IMR-90 (cell line): ENCODE results near the gene MMP14. TPM values are rescaled to one million over a fixed set of nuclear protein-coding genes. Genes with fewer than 3 reads are reported as not detected.

Experiments used
- ATAC-seq: fragments of 200-7000 bp; cut with Tn5 transposase; 2 replicates; pipeline ENCODE4 v1.9.1; 2020; ENCODE audit warnings: low read depth, mild to moderate bottlenecking, moderate library complexity
- BruUV-seq: library from RNA; stranded (reverse); fragments of 400-500 nt; replicated peaks from 2 replicates; lab custom pipeline; 2021; lab: Mats Ljungman, UMichigan
- CTCF ChIA-PET: fragments of 300-600 bp; formaldehyde crosslinking; extraction: SDS; loops from one replicate; lab custom pipeline; 2021; ENCODE audit warnings: antibody characterized with exemption; lab: Yijun Ruan, JAX
- POLR2A ChIA-PET: fragments of 300-600 bp; sonication (Branson Sonifier 250); formaldehyde crosslinking; loops from one replicate; lab custom pipeline; 2022; ENCODE audit warnings: antibody characterized with exemption; ENCODE audit not compliant: unreplicated experiment; lab: Charles Lee
- DNase-seq: peaks from one replicate; pipeline ENCODE4 v3.0.0; 2013
- H2AFZ ChIP-seq: replicated peaks from 2 replicates; pipeline ENCODE3; 2013; ENCODE audit warnings: low read length, mild to moderate bottlenecking; ENCODE audit not compliant: poor library complexity
- H2AK5ac ChIP-seq: 2 replicates; pipeline ENCODE4 v1.6.1; 2013; ENCODE audit warnings: low read depth, low read length, inconsistent platforms
- H2AK9ac ChIP-seq: replicated peaks from 2 replicates; pipeline ENCODE3; 2013; ENCODE audit warnings: mild to moderate bottlenecking, low read depth, low read length, moderate library complexity; ENCODE audit not compliant: poor library complexity
- H2BK120ac ChIP-seq: 2 replicates; pipeline ENCODE4 v1.6.1; 2013; ENCODE audit warnings: low read depth, low read length, inconsistent platforms
- H2BK15ac ChIP-seq: 3 replicates; pipeline ENCODE4 v1.6.1; 2013; ENCODE audit warnings: low read depth, low read length, inconsistent platforms
- H2BK20ac ChIP-seq: 2 replicates; pipeline ENCODE4 v1.6.1; 2013; ENCODE audit warnings: low read depth, mild to moderate bottlenecking, inconsistent platforms, low read length, moderate library complexity
- H2BK5ac ChIP-seq: 2 replicates; pipeline ENCODE4 v1.6.1; 2013; ENCODE audit warnings: mild to moderate bottlenecking, low read depth, low read length, inconsistent platforms; ENCODE audit not compliant: poor library complexity, severe bottlenecking
- H3K14ac ChIP-seq: replicated peaks from 2 replicates; pipeline ENCODE4 v1.6.1; 2013; ENCODE audit warnings: low read depth, low read length, inconsistent platforms
- H3K18ac ChIP-seq: 2 replicates; pipeline ENCODE4 v1.6.1; 2013; ENCODE audit warnings: low read depth, low read length, control low read depth
- H3K23ac ChIP-seq: 2 replicates; pipeline ENCODE4 v1.6.1; 2013; ENCODE audit warnings: low read depth, low read length, inconsistent platforms
- H3K27ac ChIP-seq: 2 replicates; pipeline ENCODE4 v1.5.1; 2013; ENCODE audit warnings: mild to moderate bottlenecking, control low read depth, low read length; ENCODE audit not compliant: insufficient read depth
- H3K27me3 ChIP-seq: 2 replicates; pipeline ENCODE4 v1.6.1; 2013; ENCODE audit warnings: low read length; ENCODE audit not compliant: control insufficient read depth, insufficient read depth
- H3K36me3 ChIP-seq: 2 replicates; pipeline ENCODE4 v1.6.1; 2013; ENCODE audit warnings: low read length, mixed read lengths; ENCODE audit not compliant: control insufficient read depth, insufficient read depth
- H3K4ac ChIP-seq: 2 replicates; pipeline ENCODE4 v1.6.1; 2013; ENCODE audit warnings: low read depth, low read length, inconsistent platforms
- H3K4me1 ChIP-seq: 2 replicates; pipeline ENCODE4 v1.6.1; 2013; ENCODE audit warnings: low read length, mixed read lengths; ENCODE audit not compliant: control insufficient read depth, insufficient read depth
- H3K4me2 ChIP-seq: 2 replicates; pipeline ENCODE4 v1.6.1; 2013; ENCODE audit warnings: low read depth, mild to moderate bottlenecking, control low read depth, low read length, moderate library complexity
- H3K4me3 ChIP-seq: 2 replicates; pipeline ENCODE4 v1.5.1; 2013; ENCODE audit warnings: low read depth, mild to moderate bottlenecking, control low read depth, low read length, moderate library complexity; ENCODE audit not compliant: insufficient read depth
- H3K56ac ChIP-seq: 2 replicates; pipeline ENCODE4 v1.6.1; 2013; ENCODE audit warnings: low read length, inconsistent platforms; ENCODE audit not compliant: insufficient read depth; ENCODE audit errors: extremely low read depth
- H3K79me1 ChIP-seq, 2 experiments: 2 replicates each; pipeline ENCODE4 v1.6.1; 2013; ENCODE audit warnings: low read length in 2 of 2, inconsistent platforms in 1 of 2, low read depth in 1 of 2
- H3K9ac ChIP-seq: 2 replicates; pipeline ENCODE4 v1.6.1; 2013; ENCODE audit warnings: low read depth, low read length, control low read depth
- H3K9me1 ChIP-seq: 2 replicates; pipeline ENCODE4 v1.6.1; 2013; ENCODE audit warnings: low read length, inconsistent platforms; ENCODE audit not compliant: insufficient read depth
- H3K9me3 ChIP-seq: 2 replicates; pipeline ENCODE4 v1.6.1; 2013; ENCODE audit warnings: low read length; ENCODE audit not compliant: control insufficient read depth, insufficient read depth
- H4K20me1 ChIP-seq: 2 replicates; pipeline ENCODE4 v1.6.1; 2013; ENCODE audit warnings: low read length, inconsistent platforms; ENCODE audit not compliant: insufficient read depth
- H4K5ac ChIP-seq: 2 replicates; pipeline ENCODE4 v1.6.1; 2013; ENCODE audit warnings: mild to moderate bottlenecking, low read depth, low read length, control low read depth
- H4K8ac ChIP-seq, 2 experiments: 2 replicates each; pipeline ENCODE4 v1.6.1; 2013; ENCODE audit warnings: low read depth in 2 of 2, low read length in 2 of 2, control low read depth in 1 of 2, inconsistent platforms in 1 of 2
- H4K91ac ChIP-seq: 2 replicates; pipeline ENCODE4 v1.6.1; 2013; ENCODE audit warnings: low read depth, low read length, inconsistent platforms; ENCODE audit not compliant: insufficient read depth
- BHLHE40 ChIP-seq: fragments of 150-350 bp; IDR thresholded peaks from 2 replicates; pipeline ENCODE4 v1.6.1; 2016; ENCODE audit warnings: mild to moderate bottlenecking, low read depth, low read length
- CEBPB ChIP-seq: IDR thresholded peaks from 2 replicates; pipeline ENCODE4 v1.6.1; 2012; ENCODE audit warnings: low read depth, low read length, improper control_type of control experiment
- CHD1 ChIP-seq: IDR thresholded peaks from 2 replicates; pipeline ENCODE4 v1.6.1; 2012; ENCODE audit warnings: low read depth, low read length, improper control_type of control experiment
- FOS ChIP-seq: fragments of 150-350 bp; IDR thresholded peaks from 2 replicates; pipeline ENCODE4 v1.6.1; 2016; ENCODE audit warnings: low read depth, low read length
- MAFK ChIP-seq: IDR thresholded peaks from 2 replicates; pipeline ENCODE4 v1.6.1; 2012; ENCODE audit warnings: low read depth, low read length, improper control_type of control experiment
- MAZ ChIP-seq: IDR thresholded peaks from 2 replicates; pipeline ENCODE4 v1.6.1; 2012; ENCODE audit warnings: low read depth, mild to moderate bottlenecking, low read length, improper control_type of control experiment, moderate library complexity, borderline replicate concordance
- MXI1 ChIP-seq: IDR thresholded peaks from 2 replicates; pipeline ENCODE4 v1.6.1; 2012; ENCODE audit warnings: low read depth, mild to moderate bottlenecking, low read length, moderate library complexity, borderline replicate concordance
- NFE2L2 ChIP-seq: fragments of 150-350 bp; IDR thresholded peaks from 2 replicates; pipeline ENCODE4 v1.6.1; 2016; ENCODE audit warnings: low read depth, mild to moderate bottlenecking, low read length
- POLR2A ChIP-seq: IDR thresholded peaks from 2 replicates; pipeline ENCODE4 v1.6.1; 2012; ENCODE audit warnings: mild to moderate bottlenecking, low read depth, low read length
- RAD21 ChIP-seq: IDR thresholded peaks from 2 replicates; pipeline ENCODE4 v1.6.1; 2012; ENCODE audit warnings: low read length, improper control_type of control experiment
- RCOR1 ChIP-seq: IDR thresholded peaks from 2 replicates; pipeline ENCODE4 v1.6.1; 2012; ENCODE audit warnings: mild to moderate bottlenecking, low read length, improper control_type of control experiment; ENCODE audit not compliant: insufficient replicate concordance
- RFX5 ChIP-seq: IDR thresholded peaks from 2 replicates; pipeline ENCODE4 v1.8.0; 2012; ENCODE audit warnings: low read depth, mild to moderate bottlenecking, low read length, moderate library complexity
- SMC3 ChIP-seq: fragments of 150-350 bp; IDR thresholded peaks from 2 replicates; pipeline ENCODE4 v1.6.1; 2016; ENCODE audit warnings: low read depth, mild to moderate bottlenecking, antibody characterized with exemption, low read length, moderate library complexity
- WGBS, 2 experiments: methylation state at CpG; one replicate each; pipeline versions ENCODE4 v1.1.5 to v1.1.7; 2013; ENCODE audit warnings: missing lambda C conversion rate in 2 of 2; ENCODE audit not compliant: insufficient read length in 1 of 2; ENCODE audit errors: extremely low coverage in 2 of 2; 5-methylcytosine and 5-hydroxymethylcytosine counted together
- dilution Hi-C: fragments of 300-500 bp; cut with HindIII; formaldehyde crosslinking; loops from one replicate; pipeline ENCODE4 v1.14.3; 2018; ENCODE audit warnings: low sequenced_read_pairs; ENCODE audit not compliant: unreplicated experiment
- in situ Hi-C: fragments of 300-500 bp; cut with MboI; formaldehyde crosslinking; loops from 3 replicates; pipeline ENCODE4 v1.14.3; 2019; ENCODE audit warnings: low sequenced_read_pairs, inconsistent platforms, mixed read lengths
- intact Hi-C: fragments of 100-400 bp; cut with micrococcal nuclease; formaldehyde crosslinking; loops from 2 replicates; pipeline ENCODE4 v1.10.0; 2022
- polyA plus RNA-seq, 3 experiments: library from polyadenylated mRNA; depleted of rRNA; stranded (reverse); fragments of >200 nt; gene quantifications; 2 replicates each; pipeline ENCODE4 v1.2.3, GENCODE V29; 2012; ENCODE audit warnings: low replicate concordance in 1 of 3
- total RNA-seq: library from RNA; depleted of rRNA; stranded (reverse); fragments of >200 nt; gene quantifications from 2 replicates; pipeline ENCODE4 v1.2.3, GENCODE V29; 2012
- TF ChIP-seq, protein P1 (sequence below): fragments of 150-350 bp; IDR thresholded peaks from 2 replicates; pipeline ENCODE4 v1.6.1; 2016; ENCODE audit warnings: low read depth, mild to moderate bottlenecking, low read length, moderate library complexity, borderline replicate concordance
- TF ChIP-seq, protein P2 (sequence below): fragments of 150-350 bp; IDR thresholded peaks from 2 replicates; pipeline ENCODE4 v1.6.1; 2017; ENCODE audit warnings: mild to moderate bottlenecking, antibody characterized with exemption, low read length, low read depth
- TF ChIP-seq, protein P3 (sequence below): conservative IDR thresholded peaks from 2 replicates; pipeline ENCODE4 v1.5.1; 2012; ENCODE audit warnings: mild to moderate bottlenecking, low read depth, low read length, improper control_type of control experiment

MMP14 gene
- total and polyA plus RNA-seq, 2 of the 4 experiments (the other 2 are of a cell fraction), result 156 to 315 TPM

DNA sequence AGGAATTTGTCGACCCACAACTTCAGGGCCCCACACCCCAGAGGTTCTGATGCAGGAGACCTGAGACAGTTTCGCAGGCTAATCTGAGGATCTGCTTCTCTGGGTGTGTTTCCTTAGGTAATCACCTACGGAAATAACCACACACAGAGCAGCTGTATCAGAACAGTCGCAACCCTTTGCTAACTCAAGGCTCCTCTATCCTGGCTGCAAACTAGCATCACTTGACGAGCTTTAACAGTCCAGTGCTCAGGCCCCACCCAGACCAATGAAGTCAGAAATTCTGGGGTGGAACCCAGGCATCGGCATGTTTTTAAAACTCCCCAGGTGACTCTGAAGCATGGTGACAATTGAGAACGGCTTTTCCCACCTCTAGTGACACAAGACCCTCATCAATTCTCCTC lies 41.8 kb upstream of the MMP14 start:
- Histone ChIP-seq H3K9me3 (no peaks in the 10 kb centered on the region), H3K23ac (no peak overlapping the region), H2AK5ac (no peak overlapping the region), H4K8ac (no peak overlapping the region), H2AFZ (no peak overlapping the region), H3K4me2 (no peak overlapping the region), H3K36me3 (no peaks in the 10 kb centered on the region), H2BK20ac (no peak overlapping the region), H4K20me1 (no peaks in the 10 kb centered on the region), H3K4ac (no peak overlapping the region), H4K91ac (no peak overlapping the region), H3K79me1 (no peaks in the 10 kb centered on the region), H3K18ac (no peak overlapping the region), H4K5ac (no peak overlapping the region), H2BK5ac (no peak overlapping the region), H2BK120ac (no peak overlapping the region), H2AK9ac (no peak overlapping the region), H3K27me3 (peaks cover 12% of the 10 kb centered on the region), H3K9ac (no peak overlapping the region), H2BK15ac (no peak overlapping the region), H3K4me1 (no peaks in the 10 kb centered on the region), H3K27ac (no peak overlapping the region), H3K14ac (no peak overlapping the region), H3K9me1 (peaks cover 4% of the 10 kb centered on the region; the same call in 1 of the 2 replicates), H3K56ac (no peak overlapping the region), H3K4me3 (no peak overlapping the region)
- DNase-seq, result no peak
- dilution Hi-C loops (no loop called here), intact Hi-C loops (no loop called here), in situ Hi-C loops (no loop called here)
- WGBS, 2 experiments, result 81% methylated on average over 4 of the region's 7 CpGs; no CpG with 5 or more reads in 1 of the 2 experiments
- no peak for ATAC-seq
- ChIA-PET CTCF (no interaction called here), POLR2A (no interaction called here)
- BruUV-seq, result no TSS peak
- no peak for TF ChIP-seq BHLHE40
- TF ChIP-seq CEBPB, result no peak
- TF ChIP-seq FOS, result no peak
- TF ChIP-seq MAFK, result no peak
- TF ChIP-seq RFX5, result no peak
- TF ChIP-seq CHD1, result no peak
- no peak for TF ChIP-seq POLR2A
- TF ChIP-seq NFE2L2, result no peak
- no peak for TF ChIP-seq MXI1
- TF ChIP-seq SMC3, result no peak
- no peak for TF ChIP-seq RCOR1
- no peak for TF ChIP-seq MAZ
- TF ChIP-seq, protein P1, sequence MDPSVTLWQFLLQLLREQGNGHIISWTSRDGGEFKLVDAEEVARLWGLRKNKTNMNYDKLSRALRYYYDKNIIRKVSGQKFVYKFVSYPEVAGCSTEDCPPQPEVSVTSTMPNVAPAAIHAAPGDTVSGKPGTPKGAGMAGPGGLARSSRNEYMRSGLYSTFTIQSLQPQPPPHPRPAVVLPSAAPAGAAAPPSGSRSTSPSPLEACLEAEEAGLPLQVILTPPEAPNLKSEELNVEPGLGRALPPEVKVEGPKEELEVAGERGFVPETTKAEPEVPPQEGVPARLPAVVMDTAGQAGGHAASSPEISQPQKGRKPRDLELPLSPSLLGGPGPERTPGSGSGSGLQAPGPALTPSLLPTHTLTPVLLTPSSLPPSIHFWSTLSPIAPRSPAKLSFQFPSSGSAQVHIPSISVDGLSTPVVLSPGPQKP, result no peak
- no peak for TF ChIP-seq RAD21
- TF ChIP-seq, protein P2, sequence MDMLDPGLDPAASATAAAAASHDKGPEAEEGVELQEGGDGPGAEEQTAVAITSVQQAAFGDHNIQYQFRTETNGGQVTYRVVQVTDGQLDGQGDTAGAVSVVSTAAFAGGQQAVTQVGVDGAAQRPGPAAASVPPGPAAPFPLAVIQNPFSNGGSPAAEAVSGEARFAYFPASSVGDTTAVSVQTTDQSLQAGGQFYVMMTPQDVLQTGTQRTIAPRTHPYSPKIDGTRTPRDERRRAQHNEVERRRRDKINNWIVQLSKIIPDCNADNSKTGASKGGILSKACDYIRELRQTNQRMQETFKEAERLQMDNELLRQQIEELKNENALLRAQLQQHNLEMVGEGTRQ, result no peak
- TF ChIP-seq, protein P3, sequence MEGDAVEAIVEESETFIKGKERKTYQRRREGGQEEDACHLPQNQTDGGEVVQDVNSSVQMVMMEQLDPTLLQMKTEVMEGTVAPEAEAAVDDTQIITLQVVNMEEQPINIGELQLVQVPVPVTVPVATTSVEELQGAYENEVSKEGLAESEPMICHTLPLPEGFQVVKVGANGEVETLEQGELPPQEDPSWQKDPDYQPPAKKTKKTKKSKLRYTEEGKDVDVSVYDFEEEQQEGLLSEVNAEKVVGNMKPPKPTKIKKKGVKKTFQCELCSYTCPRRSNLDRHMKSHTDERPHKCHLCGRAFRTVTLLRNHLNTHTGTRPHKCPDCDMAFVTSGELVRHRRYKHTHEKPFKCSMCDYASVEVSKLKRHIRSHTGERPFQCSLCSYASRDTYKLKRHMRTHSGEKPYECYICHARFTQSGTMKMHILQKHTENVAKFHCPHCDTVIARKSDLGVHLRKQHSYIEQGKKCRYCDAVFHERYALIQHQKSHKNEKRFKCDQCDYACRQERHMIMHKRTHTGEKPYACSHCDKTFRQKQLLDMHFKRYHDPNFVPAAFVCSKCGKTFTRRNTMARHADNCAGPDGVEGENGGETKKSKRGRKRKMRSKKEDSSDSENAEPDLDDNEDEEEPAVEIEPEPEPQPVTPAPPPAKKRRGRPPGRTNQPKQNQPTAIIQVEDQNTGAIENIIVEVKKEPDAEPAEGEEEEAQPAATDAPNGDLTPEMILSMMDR, result no peak
